Hematopoietic multipotent progenitor cell treated with erythropoietin and hydrocortisone succinate and interleukin-3 and kit ligand, for 8 days (in vitro differentiated cells): ENCODE results near the gene PACRG.

Experiments used
- DNase-seq: peaks from one replicate; pipeline ENCODE4 v3.0.0-alpha.2; 2015

The PACRG gene

DNA sequence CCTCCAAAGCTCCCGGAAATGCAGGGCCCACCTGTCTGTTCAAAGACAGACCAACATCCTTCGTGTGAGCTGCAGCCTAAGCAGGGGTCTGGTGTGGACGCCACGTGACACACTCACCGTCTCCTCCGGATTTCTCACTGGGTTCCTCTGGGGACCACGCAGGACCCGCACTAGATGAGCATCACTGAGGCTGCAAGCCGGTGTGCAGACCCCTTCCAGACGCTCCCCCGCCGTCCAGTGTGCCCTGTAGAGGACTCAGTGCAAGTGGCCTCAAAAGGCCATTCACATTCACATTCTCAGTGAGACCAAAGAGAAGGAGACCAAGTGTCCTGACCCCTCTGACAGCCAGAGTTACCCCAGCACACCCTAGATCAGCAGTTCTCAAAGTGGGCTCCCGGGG lies 595.5 kb downstream of the PACRG start:
- DNase-seq: no peak

DNA sequence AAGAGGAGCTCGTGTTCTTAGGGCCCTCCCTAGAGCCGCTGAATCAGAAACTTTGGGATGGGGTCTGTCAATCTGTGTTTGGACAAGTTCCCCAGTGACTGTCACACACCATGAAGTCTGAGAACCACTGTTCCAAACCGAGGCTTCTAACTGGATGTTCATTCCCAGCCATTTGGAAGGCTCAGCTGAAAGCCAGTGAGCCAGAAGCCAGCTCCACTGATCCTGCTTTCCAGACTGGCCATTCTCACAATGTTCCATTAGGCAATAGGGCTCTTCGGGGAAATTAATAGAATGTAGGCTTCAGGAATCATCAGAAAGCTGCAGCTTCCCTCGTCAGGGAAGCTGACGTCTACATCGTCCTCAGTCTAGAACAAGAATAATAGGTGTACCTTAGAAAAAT lies 595.9 kb downstream of the PACRG start:
- no peak for DNase-seq

DNA sequence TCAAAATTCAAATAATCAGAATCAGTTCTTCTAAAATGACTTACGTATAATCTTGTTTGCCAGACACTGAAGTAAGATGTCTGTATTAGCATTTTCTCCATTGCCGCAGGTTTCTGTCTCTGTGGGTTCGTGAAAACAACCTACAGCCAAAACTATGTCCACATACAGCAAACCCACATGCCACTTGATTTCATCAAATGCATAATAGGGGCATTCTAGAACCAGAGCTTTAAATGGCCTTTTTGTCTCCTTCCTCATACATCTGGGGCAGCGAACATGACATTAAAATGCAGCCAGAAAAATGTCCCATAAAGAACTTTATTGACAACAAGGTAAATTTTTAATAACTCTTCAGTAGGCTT lies 596.5 kb downstream of the PACRG start:
- no peak for DNase-seq

DNA sequence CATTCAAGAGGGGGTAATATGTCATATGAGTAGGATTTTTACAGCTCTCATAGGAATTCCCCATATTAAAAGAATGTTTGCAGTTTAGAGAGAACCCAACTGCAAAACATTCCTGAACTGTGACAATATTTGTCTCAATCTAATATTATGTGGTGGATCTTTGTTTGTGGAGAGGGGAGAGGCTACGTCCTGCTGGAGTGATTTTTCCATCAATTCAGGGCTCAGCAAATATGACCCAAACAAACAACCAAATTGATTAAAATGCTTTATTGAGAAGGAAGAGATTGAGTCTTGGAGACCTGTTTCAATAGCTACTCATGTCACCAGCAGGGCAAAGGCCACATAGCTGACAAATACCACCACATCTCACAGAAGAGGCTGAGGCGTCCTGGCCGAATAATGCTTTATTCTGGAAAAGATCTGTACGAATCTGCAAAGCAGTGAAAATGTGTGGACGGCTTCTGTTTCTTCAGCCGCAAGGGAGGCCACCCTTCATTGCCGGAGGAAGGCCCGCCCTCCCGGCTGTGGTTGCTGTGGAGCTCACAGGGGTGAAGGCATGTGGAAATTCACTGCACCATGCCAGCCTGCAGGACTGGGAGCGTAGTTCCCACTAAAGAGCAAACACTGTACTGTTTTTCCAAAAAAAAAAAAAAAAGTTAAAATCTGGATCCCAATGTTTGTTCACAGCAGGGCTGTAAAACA lies 597.1 kb downstream of the PACRG start:
- DNase-seq: no peak

DNA sequence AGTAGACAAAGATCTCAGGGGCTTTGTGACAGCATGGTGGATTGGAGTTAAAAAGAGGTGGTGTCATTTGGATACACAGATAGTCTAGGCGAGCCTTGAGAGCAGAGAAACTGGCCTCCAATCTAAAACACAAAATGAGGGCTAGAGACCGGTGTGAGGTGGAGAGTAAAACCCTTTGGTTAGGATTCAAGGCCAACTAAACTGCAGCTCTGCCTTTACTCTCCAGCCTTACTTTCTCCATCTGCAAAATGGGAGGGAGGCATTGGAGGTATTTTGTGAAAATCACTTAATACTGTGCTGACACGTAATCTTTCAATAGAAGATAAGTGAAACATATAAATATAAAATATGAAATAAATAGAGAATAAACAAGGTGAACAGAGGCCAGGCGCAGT lies 597.6 kb downstream of the PACRG start:
- DNase-seq: no peak

DNA sequence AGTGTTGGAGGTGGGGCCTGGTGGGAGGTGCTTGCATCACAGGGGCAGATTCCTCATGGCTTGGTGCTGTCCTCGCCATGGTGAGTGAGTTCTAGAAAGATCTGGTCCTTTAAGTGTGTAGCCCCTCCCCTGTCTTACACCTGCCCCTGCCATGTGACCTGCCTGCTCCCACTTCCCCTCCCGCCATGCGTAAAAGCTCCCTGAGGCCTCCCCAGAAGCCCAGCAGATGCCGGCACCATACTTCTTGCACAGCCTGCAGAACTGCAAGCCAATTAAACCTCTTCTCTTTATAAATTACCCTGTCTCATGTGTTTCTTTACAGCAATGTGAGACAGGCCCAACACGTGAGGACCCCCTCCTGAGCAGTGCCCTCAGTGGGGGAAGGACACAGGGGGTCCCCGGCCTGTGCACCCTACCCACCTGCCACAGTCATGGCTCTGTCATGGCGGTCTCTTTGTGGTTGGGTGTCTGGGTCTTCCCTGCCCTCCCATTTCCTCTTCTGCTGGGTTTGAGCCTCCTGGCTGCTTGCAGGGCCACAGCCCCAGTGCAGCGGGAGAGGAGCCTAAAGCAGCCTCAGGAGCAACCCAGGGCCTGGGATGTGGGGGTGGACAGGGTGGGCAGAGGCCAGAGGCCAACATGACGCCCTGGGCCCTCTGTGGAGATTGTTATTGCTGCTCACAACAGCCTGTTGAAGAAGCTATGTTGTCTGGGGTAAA lies 599.5 kb downstream of the PACRG start:
- DNase-seq: no peak

DNA sequence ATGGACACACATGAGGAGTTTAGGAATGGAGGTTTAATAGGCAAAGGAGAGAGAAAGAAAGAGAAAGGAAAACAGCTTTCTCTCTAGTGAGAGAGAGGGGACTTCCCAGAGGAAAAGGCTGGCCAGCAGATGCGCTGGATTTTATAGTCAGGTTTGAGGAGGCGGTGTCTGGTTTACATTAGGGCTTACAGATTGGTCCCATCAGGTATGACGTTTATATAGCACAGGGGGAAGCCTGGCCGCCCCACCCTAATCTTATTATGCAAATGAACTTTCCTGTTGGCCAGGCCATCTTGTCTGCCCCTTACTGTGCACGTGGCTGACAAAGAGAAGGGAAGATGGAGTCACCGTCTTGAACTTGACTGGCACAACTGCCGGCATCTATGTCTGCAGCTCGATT lies 600.1 kb downstream of the PACRG start:
- DNase-seq: no peak

DNA sequence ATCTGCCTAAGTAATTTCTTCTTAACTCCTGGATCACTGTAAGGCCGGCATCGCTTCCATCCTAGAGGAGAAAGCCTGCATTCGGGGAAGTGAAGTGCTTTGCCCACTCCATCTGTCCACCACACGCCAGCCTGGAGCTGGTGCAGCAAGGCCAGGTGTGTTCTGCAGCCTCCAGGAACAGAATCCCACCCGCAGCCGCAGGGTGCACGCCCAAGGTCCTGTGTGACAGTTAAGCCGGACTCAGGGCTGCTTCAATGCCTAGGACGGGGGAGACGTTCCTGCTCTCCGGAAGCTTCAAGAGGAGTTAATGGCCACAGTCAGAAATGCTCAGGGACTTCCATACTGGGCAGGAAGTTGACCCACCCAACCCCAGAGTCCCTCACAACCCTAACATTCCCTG lies 600.6 kb downstream of the PACRG start:
- DNase-seq: no peak

DNA sequence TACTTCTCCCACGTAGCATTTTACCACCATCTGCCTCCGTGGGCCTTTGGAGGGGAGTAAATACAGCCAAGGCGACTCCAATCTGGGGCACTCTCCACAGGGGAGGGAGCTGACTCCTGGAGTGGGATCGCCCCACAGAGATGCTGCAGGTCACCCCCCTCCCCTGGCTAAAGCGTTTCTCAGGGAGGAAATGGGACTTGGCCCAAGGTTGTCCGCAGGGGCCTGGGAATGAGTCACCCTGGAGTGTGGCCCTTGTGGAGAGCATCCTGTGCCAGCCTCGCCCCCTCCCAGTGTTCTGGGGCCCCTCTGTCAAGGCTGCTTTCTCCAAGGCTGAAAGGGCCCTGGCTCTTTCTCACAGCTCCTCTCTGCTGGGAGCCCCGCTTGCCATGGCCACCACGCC lies 602.2 kb downstream of the PACRG start:
- no peak for DNase-seq

DNA sequence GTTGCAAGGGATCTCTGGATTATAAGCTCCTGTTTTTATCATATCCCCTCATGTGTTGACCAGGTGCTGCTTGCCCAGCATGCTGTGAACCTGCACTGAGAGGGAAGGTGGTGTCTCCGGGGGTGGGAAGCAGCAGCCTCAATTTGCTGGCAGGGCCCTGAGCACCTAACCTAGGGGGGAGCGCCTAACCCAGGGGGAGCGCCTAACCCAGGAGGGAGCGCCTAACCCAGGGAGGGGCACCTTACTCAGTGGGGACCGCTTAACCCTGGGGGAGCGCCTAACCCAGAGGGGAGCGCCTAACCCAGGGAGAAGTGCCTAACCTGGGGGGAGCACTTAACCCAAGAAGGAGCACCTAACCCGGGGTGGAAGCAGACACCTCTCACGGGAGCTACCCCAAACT lies 603.5 kb downstream of the PACRG start:
- DNase-seq: no peak

DNA sequence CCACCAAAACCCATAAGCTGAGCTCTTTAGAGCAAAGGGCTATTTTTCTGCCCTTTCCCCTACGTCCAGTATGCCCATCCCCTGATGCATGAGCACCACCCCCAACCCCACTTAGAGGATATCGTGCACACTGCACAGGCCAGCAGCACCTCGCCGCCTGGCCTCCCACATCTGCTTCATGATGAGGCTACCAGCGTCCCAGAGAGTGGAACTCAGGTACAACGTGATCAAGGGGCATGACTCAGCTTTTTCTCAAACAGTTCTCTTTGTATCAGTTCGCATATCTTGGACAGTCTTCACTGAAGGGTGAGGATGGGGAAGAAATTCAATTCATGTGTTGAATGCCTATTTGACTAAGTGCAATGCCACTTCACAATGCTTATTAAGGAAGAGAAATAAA lies 604.8 kb downstream of the PACRG start:
- DNase-seq: no peak

DNA sequence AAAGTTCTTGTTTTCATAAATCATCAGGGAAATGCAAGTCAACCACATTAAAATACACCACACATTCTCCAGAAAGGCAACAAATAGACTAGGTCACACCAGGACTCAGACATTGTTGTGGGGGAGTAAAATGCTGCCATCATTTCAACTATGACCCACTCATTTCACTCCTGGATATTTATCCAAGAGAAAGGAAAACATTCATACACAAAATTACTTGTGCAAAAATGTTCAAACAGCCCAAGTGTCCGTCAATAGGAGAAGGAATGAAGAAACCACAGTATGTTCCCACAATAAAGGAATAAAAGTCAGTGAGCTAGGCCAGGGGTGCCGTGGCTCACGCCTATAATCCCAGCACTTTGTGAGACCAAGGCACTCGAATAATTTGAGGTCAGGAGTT lies 605.3 kb downstream of the PACRG start:
- no peak for DNase-seq

DNA sequence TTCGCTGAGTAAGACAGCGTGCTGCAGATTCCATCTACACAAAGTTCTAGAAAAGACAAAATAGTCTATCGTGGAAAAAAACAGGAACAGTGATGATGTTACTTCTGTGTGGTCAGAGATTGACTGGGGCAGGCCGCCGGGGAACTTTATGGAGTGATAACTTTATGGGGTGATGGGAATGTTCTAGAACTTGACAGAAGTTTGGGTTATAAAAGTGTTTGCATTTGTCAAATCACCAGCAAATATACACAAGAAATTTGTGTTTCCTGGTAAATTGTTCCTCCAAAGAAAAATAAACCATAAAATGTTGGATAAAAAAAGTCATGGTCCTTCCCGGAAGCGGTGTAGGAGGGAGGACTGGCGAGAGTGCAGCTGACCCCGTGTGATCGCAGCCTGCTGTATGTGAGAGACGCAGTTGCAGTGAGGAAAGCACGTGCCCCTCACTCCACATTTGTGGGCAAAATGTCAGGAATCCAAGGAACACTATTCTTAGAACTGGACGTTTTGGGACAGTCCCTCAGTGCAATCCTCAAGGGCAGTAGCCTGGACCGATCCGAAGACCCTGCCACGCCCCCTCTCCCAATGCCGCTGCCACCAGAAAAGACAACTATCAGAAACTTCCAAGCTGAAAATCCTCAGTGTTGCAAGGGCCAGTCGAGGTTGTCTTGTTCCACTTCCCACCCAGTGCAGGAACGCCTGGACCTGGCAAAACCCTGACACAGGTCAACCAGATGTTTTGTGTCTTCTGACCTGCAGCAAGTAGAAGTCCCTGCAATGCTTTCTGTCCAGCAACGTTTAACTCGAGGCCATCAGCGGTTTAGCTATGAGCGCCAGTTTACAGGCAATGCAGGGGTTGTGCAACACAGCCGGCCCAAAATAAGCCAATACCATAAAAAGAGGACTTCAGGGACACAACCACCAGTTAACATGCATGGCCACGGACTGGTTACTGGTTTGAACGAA lies 606.2 kb downstream of the PACRG start:
- no peak for DNase-seq

DNA sequence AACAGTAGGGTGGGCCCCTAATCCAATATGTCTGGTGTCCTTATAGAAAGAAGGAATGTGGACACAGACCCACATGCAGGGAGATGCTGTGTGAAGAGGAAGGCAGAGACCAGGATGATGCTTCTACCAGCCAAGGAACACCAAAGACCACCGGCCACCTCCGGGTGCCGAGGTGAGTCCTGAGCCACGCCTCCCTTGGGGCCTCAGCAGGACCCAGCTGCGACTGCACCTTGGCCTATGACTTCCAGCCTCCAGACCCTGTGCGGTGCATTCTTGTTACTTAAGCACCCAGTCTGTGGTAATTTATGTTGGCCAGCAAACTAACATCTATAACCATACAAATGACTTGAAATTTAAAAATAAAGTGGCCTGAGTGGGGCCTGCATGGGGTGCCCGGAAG lies 607.3 kb downstream of the PACRG start:
- DNase-seq: no peak

DNA sequence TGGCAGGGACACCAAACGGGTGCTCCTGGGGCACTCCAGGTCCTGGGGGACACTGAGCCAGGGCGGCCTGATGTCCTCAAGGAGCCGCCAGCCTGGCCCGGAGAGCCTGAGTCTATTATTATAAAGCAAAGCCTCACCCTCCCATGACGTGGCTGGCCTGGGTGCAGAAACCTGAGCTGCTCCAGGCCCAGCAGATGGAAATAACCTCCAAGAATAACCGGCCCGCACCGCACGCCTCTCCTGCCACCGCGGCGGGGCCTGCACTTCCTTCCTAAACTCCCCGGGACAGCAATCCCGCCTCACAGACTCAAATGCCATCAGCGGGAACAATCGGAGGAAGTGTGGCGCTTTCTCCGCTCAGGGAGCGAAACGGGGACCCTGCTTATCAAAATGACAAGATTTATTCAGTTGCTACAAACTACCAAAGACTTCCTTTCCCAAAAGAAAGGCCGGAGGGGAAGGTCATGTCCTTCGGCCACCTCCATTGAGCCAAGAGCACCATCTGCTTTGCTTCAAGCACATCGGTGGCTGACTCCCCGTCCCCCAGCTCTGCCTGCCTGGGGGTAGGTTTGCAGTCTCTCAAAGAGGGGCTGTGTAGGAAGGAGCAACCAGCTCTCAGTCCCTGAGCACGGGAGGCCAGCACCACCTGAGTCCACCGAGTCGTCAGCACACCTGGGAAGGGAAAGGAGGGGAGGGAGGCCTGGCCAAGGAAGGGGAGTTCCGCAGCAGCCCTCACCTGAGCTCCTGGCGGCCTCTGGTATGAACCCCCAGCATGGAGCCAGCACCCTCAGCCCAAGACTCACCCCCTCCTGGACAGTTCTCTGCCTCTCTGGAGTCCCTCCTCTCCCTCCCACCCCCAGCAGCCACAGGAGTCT lies 608.1 kb downstream of the PACRG start:
- DNase-seq: no peak

DNA sequence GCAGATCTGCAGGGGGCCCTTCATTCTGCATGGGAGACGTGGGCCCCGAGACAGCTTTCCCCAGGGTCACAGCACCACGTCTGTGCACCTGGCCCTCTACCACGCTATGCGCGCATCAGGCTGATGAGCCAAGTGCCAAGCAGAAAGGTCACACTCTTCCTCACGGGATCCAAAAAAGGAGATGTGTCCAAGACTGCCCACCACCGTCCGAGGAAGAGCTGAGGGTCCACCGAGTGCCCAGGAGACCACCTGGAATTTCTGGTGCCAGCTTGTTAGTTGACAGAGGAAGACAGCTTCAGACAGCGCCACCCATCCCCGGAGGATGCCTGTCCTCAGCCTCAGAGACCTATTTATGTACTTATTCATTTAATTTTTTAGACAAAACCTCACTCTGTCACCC lies 609.2 kb downstream of the PACRG start:
- DNase-seq: no peak

DNA sequence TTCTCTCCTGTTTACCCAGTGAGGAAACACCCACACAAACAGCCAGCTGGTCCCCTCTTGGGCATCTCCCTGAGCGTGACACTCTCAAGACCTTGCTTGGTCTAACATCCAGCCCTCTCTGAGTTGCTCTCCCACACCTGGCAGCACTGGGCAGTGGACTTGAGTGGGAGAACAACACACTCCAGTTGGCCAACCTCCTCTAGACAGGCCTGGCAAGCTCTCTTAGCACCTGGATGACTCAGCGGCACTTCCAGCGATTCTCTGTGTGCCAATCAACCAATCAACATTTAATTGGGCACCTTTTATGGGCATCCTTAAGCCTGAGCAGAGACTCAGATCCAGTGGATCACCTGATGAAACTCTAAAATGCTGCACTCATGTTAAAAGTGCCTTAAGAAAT lies 610.2 kb downstream of the PACRG start:
- DNase-seq: no peak

DNA sequence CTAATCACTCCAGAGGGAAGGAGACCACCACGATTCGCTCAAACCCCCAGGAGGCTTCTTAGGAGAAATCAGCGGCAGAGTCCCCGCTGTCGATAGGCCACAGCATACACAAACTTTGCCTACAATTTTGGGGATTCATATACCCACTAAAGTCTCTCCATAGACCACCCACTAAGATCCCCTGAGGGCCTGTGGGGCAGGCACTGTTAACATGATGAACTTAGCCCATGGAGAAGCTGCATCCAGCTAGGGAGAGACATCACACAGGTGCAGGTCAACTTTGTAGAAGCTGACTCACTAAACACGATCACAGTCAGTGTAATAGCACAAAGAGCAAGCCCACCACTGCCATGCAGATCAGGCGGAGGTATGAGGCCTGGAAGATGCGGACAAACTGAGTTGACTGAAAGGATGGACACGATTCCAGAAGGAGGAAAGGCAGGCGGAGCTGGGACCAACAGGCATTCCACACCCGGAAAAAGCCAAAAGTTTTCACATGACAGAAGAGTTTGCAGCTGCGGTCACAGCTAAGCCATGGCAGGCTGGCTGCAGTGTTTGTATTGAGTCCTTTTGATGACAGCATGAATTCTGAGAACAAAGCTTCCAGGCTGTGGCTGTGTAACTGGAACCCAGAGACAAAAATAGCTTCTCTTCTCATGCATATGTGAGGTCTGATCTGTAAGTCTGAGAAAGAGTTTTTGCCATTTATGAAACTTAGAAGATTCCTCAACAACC lies 611.1 kb downstream of the PACRG start:
- DNase-seq: no peak

DNA sequence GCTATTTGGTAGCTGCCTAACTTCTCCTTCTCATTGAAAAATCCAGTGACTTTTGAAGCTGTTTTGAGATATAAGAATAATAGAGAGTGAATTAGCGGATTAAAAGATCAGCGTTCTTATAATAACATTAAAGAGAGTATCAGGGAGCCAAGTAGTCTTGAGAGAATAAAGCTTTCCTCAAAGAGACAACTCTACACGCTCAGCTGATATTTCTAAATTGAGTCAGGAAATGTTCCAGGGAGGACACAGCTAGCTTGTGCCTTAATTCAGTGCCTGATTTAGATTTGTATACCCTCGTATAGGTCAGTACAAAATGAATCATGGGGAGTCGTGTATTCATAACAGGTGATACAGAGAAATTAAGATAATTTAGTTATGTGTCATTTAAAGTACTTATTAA lies 611.7 kb downstream of the PACRG start:
- DNase-seq: no peak

DNA sequence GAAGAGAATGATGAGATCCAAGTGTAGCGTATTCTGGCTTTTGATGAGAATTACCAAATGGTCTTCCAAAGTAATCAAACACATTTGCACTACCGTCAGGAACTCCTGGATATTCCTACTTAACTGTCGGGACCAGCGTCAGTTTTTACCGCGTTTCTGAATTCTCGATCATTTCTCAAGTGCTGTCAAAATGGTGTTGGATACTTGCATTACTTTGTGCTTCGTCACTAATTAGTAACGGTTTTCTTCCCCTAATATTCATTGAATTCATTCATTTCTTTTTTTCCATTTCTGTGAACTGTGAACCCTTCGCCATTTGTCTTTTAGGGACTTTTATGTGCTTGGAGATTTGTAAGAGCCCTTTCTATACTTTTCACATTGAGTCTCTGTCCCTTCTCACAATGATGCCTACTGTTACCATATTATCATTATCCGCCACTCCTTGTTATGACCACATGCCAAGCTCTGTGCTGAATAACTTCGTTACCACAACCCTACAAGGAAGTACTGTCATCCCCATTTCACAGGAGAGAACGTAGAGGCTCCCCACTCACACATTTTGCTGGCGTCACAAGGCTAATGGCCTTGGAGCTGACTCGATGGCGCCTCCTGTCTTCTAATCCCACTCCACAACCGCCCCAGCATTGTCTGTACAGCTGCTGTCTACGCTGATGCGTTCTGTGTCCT lies 612.6 kb downstream of the PACRG start:
- DNase-seq: no peak
